Activated CD4-positive, alpha-beta T cell treated with anti-CD3 and anti-CD28 coated beads, Interleukin-10, Interleukin-2, amounts not matched to agents 100 ng/mL and 50 ng/mL, durations not matched to agents 16 hours and 8 hours (primary cell): ENCODE measurements around the gene DNAH8.
"Not testable (repeated sequence)": the region's sequence is repeated elsewhere in the genome, so short reads cannot be mapped to it uniquely, and the experiment has no call there.

Source experiments
- DNase-seq: peaks from one replicate; pipeline ENCODE4 v3.0.0-alpha.2; 2020

Gene DNAH8

DNA sequence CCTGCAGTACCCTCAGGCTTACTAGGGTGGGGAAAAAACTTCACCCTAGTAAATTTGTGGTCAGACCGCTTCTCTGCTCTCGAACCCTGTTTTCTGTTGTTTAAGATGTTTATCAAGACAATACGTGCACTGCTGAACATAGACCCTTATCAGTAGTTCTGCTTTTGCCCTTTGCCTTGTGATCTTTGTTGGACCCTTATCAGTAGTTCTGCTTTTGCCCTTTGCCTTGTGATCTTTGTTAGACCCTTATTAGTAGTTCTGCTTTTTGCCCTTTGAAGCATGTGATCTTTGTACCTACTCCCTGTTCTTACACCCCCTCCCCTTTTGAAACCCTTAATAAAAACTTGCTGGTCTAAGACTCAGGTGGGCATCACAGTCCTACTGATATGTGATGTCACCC lies 15.4 kb upstream of the DNAH8 start:
- DNase-seq: not testable (repeated sequence)

GRCh38 chr6:38701551-38701950 lies 13.6 kb upstream of the DNAH8 start:
- no peak for DNase-seq

DNA sequence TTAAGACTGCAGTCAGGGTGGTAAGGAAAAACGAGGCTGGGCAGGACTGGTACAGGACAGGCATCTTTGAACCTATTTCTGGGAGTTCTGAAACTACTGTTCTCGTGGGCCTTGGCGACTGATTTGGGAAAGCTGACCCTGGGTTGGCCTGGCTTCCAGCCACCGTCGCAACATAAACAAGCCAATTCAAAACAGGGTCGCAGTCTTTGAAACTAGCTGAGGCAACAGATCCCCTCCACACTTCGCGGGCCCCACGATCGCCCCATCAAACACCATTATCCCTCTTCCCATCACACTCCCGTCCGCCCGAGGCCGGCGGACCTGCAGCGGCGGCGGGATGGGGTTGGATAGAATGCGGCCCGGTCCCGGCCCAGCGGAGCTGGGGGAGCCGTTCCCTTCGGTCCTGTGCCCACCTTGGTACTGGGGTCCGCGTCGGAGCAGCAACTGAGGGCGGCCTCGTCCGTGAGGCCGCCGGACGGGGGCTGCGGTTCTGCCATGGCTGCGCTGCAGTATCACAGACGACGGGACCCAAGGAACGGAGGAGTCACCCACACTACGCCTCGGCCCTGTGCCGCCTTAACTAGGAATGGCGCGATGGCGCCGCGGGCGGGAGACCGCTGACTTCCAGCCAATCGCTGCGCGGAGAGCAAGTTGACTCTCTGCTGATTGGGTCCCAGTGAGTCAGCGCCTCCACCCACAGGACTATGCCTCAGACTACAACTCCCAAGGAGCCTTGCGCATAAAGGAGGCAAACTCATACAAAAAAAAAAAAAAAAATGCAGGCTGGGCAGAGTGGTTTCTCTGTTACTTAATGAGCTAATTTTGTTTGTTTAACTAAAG lies 12.3 kb upstream of the DNAH8 start, which contains the start of gene GLO1:
Gene GLO1, minus strand, starts transcription at position 588 of the 840 bp plus-strand sequence. Its CDS starts 91 bp downstream, at position 497.
- peak; percentile 99 for DNase-seq

DNA sequence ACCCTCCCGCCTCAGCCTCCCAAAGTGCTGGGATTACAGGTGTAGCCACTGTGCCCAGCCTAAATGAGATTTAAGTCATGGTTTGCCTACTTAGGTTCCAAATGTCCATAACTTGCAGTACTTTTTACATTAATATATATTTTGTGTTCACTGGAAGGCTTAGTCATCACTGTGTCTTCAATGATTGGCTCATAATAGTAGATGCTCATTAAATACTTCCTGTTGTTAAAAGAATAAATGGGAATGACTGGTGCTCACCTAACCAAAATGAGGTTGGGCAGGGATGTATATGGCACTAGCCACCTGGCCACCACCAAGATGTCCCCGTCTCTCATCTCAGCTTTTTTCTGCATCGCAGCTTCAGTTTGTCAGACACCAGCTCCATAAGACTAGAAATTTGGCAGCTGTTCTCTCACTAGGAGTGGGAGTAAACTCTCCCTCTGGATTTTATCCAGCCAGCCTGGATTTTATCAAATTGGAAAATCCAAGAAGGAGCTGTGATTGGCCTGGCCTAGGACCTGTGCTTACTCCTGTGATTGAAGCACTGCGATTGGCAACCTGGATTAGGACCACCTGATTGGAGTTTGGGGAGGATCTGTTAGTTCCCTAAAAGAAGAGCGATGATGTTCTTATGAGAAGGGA lies 11.0 kb upstream of the DNAH8 start:
- no peak for DNase-seq

DNA sequence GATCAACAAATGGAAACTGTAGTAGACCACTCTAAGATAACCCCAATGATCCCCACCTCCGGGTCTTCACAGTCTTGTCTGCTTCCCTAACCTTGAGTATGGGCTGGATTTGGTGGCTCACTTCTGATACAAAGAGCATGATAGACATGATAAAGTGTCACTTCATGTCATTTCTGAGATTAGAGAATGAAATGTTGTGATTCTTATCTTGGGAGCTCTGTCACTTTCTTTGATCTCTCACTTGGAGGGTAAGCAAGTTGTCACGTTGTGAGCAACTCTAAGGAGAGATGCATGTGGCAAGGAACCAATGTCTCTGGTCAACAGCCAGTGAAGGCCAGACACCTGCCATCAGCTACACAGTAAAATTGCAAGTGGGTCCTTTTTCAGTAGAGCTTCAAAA lies 9.2 kb upstream of the DNAH8 start:
- DNase-seq: no peak

DNA sequence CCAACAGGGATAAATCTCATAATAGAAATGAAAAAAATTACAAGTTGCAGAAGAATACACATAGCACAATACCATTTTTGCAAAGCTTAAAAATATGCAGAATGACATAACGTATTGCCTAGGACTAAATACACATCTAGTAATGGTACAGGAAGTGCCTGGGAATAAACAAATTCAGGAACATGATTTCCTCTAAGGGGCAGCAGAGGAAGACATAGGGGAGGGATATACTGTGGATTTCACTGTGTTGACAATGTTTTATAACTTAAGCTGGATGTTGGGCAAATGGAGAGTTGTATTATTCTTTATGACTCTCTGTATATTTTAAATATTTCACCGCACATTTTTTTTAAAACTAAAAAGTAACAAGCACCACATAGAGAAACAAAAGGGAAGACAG lies 6.6 kb upstream of the DNAH8 start:
- DNase-seq: no peak

DNA sequence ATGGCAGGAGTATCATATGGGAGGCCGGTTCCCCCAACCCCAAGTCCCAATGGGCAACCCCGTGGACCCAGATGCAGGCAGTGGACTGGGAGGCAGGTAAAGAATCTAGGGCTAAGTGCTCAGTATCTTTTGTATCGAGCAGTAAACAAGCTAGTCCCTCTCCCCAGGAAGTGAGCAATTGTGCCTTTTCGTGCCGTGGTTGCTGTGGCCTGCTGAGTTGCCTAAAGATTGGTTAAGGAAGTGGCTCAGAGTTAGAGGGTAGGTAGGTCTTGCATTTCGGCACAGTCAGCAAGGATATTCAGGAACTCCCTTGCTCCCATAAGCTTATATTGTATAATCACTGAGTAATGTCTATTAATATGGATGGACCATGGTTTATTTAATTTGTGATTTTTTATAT lies 1.3 kb upstream of the DNAH8 start:
- DNase-seq: peak; percentile 89

DNA sequence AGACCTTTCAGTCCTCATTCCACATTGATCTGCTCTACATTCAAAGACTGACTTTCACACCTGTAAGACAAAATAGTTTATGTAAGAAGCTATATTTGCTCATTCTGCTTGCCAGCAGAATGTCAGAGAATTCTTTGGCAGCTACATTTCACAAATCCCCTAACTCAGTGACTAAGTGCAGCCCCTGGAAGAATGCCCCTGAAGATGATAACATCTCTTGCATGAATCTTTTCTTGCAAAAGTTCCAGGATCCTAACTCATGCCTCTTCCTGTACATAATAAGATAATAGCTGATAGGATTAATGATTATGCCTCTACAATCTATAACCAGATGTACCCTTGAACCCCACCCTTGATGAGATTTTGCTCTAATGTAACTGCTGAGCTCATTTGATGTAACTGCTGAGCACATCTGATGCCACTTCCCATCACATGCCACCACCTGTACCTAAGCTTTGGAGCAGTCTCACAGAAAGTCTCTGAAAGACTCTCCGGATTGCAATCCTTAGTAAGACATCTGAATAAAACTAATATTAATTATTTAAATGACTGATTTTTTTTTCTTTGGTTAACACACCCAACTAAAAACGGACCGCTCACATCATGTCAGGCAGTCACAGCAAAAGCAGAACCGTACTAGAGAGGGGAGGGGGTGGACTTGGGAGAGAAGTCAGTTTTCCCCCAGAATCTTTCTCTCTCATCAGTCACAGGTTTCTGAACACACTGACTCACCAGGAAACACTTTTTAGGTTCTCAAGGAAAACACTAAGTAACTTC lies 684 bp upstream of the DNAH8 start:
- DNase-seq: peak; percentile 49

GRCh38 chr6:38716825-38717224 lies 1.7 kb downstream of the DNAH8 start:
- DNase-seq: no peak

GRCh38 chr6:38719358-38719757 lies 4.2 kb downstream of the DNAH8 start:
- no peak for DNase-seq

- DNase-seq: peak; percentile 27
Observed at GRCh38 chr6:38720295-38720694, 5.2 kb downstream of the DNAH8 start.

DNA sequence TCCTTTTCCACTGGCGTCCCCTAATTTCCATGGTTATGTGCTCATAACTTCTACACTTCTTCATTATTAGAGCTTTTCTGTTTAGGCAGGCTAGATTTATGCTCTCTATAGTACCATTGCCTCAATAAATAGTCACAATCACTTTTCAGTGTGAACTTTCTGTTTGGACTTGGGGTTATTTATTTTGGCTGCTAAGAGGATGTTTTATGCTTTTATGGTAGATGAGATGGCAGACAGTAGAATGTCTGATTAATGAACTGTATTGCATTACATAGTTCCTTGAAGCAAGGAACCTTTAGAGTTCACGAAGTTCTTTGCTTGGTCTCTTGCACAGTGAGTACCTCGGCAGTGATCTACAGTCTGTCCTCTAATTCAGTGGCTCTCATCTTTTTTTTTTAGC lies 6.9 kb downstream of the DNAH8 start:
- DNase-seq: no peak

- DNase-seq: no peak
Observed at GRCh38 chr6:38722727-38723334, 7.7 kb downstream of the DNAH8 start.

GRCh38 chr6:38723783-38724182 lies 8.7 kb downstream of the DNAH8 start:
- no peak for DNase-seq

DNA sequence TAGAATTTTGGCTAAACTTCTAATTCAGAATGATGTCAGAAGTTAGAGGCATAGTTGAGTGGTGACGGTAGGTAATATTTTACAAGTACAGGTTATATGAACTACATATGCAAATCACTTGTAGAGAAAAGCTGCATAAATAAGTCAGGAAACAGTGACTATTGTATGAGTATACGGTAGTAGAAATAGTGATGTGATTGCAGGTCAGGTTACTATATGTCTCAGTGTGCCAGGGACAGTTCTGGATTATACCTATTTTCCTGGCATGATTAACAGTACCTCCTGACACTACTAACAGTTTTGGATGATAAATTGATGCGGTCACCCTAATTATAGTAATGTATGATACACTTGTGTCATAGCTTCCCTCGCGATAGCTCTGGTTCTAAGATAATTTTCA lies 9.2 kb downstream of the DNAH8 start:
- DNase-seq: no peak

DNA sequence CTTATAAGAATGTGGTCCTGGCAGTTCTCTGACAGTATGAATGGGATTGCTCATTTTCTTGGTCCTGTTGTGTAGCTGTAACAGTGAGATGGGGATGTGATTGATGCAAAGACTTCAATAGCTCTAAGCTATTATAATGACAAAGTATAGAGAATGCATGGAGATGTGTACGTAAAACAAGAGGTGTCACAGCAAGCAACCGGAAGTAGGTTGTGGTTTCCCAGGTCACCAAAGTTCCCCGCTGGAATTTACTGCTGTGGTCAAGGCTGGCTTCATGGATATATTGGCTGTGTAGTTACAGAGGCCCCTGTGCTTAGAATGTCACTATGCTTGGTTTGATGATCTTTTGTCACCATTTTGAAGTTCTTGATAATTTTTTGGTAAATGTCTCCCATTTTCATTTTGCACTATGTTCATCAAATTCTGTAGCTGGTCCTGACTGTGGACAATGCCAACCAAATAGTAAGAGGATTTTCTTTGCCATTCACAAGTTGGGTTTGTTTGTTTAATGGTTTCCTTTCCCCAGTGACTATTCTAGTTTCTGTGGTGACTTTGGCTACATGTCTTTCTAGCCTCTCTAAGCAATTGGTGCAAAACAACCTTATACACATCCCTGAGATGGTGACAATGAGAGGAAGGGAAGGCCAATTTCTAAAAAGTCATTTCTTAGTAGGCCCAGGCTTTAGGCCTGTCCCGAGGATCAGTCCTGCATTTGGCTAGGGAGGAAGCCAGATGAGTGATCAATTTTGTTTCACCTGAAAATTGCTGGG lies 10.5 kb downstream of the DNAH8 start:
- DNase-seq: peak; percentile 54

DNA sequence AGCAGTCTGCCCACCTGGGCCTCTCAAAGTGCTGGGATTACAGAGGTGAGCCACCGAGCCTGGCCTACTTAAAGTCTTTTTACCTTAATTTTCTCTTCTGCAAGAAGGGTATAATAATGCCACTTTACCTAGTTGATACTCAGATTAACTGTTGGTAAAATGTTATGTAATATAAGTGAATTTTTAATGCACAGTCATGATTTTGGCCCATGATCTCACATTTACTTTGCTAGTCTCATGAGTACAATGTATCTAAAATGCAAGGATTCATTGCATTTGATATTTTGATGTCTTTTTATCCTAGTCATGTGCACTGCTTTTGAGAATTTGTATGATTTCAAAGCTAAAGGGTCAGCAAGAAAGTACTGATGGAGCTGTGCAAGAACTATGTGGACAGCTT lies 13.1 kb downstream of the DNAH8 start:
- DNase-seq: no peak

DNA sequence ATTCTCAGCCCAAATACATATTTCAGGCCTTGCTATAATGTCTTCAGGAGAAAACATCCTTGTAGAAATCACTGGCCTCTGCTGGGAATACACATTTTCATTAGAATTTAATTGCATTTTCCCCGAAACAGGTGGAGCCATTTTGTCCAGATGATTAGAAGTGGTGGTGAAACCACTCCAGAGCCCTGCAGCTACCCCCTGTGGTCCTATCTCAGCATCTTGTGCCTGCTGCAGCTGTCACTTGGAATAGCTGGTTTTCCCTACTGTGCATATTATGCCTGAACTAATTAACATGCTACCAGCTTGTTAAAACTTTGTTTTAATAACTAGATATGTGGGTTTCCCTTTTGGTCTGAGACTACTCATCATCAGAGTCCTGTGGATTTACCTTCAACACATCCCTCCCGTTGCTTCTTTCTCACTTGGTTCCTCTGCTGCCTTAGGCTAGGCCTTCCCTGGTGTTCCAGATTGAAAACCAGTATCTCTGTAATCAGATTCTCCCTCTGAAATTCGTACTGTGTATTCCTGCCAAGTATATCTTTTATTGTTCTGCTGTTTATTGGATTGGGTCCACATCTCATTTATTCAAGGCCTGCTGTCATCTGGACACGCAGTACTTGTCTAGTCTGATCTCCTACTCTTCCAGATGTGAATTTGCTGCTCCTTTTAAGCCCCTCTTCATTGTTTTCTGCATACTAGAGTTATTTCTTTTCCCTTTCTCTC lies 15.2 kb downstream of the DNAH8 start:
- no peak for DNase-seq

DNA sequence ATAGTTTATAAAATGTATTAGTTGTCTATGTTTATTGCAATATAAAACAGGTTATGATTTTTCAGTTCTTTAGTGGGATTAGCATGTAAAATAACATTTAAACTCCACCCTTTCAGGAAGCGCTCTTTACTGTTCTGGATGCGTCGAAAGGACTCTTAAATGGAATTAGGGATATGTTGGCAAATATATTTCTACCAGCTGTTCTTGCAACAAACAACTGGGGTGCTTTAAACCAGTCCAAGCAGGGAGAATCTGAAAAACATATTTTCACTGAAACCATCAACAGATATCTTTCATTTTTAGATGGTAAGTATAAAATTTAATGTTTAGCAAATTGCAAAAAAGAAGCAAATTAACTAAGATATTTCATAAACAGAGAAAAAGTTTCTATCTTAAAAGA lies 21.8 kb downstream of the DNAH8 start:
- no peak for DNase-seq

GRCh38 chr6:38738261-38738660 lies 23.1 kb downstream of the DNAH8 start:
- no peak for DNase-seq

DNA sequence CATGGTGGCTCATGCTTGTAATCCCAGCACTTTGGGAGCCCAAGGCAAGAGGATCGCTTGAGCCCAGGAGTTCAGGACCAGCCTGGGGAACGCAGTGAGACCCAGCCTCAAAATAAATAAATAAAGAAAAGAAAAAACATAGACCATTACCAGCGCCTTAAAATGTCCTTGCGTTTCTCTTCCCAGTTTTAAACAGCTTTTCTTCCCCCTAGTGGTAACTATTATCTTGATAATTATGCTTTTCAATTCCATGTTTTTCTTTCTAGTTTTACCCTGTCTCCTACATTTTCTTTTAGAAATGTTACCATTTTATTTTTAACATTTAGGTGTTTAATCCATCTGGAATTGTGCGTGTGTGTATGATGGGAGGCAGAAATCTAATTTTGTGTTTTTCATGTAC lies 24.4 kb downstream of the DNAH8 start:
- no peak for DNase-seq

- DNase-seq: peak; percentile 51
Observed at GRCh38 chr6:38749473-38749872, 34.4 kb downstream of the DNAH8 start.
